Gastroesophageal sphincter (tissue), 4 donors: Measurements from ENCODE around the gene MAPK11. TPM values are rescaled to one million over a fixed set of nuclear protein-coding genes. Genes with fewer than 3 reads are reported as not detected.

ENCODE experiments used
- ATAC-seq: fragments of 150-250 bp; one replicate; pipeline ENCODE4 v1.9.1; 2016; ENCODE audit warnings: mild to moderate bottlenecking, moderate library complexity
- H3K27ac ChIP-seq, 4 donors: fragments of 200-600 bp; sonication (generic) in 3 of 4; 1 replicate in 3 of 4; 2 replicates in 1 of 4; pipeline ENCODE4 v1.5.1; 2016 to 2019
- H3K27me3 ChIP-seq: fragments of 200-600 bp; sonication (generic); one replicate; pipeline ENCODE4 v1.5.1; 2019
- H3K36me3 ChIP-seq, 2 donors: fragments of 200-600 bp; sonication (generic); one replicate each; pipeline ENCODE4 v1.5.1; 2019; ENCODE audit warnings: control low read depth in 1 of 2
- H3K4me1 ChIP-seq, 3 donors: fragments of 200-600 bp; sonication (generic); 1 replicate in 2 of 3; 2 replicates in 1 of 3; pipeline ENCODE4 v1.5.1; 2016 to 2019; ENCODE audit warnings: control low read depth in 2 of 3
- H3K4me3 ChIP-seq, 2 donors: fragments of 200-600 bp; sonication (generic); one replicate each; pipeline ENCODE4 v1.5.1; 2019; ENCODE audit warnings: mild to moderate bottlenecking in 1 of 2, moderate library complexity in 1 of 2
- H3K9me3 ChIP-seq, 3 donors: fragments of 200-600 bp; sonication (generic); one replicate each; pipeline ENCODE4 v1.5.1; 2017 to 2019; ENCODE audit warnings: control low read depth in 2 of 3
- CTCF ChIP-seq, 4 experiments: fragments of 200-600 bp in 2 of 4; fragments of 450-650 bp in 2 of 4; sonication (generic) in 1 of 4; IDR thresholded peaks; one replicate each; pipeline ENCODE4 v1.5.1; 2017 to 2019; ENCODE audit warnings: antibody characterized with exemption in 4 of 4, mild to moderate bottlenecking in 2 of 4, moderate library complexity in 2 of 4
- EP300 ChIP-seq: sonication (generic); formaldehyde crosslinking; IDR thresholded peaks from one replicate; pipeline ENCODE4 v1.6.1; 2017; ENCODE audit warnings: antibody characterized with exemption, mild to moderate bottlenecking
- POLR2A ChIP-seq, 2 donors: fragments of 450-650 bp; IDR thresholded peaks; one replicate each; pipeline ENCODE4 v1.6.1; 2017; ENCODE audit warnings: antibody characterized with exemption in 2 of 2, mild to moderate bottlenecking in 2 of 2, moderate library complexity in 1 of 2
- POLR2AphosphoS5 ChIP-seq: sonication (generic); formaldehyde crosslinking; IDR thresholded peaks from one replicate; pipeline ENCODE4 v1.6.1; 2017; ENCODE audit warnings: antibody characterized with exemption
- WGBS, 2 donors: methylation state at CpG; one replicate each; pipeline ENCODE4 v1.1.5; 2018; ENCODE audit warnings: low coverage in 1 of 2; 5-methylcytosine and 5-hydroxymethylcytosine counted together
- total RNA-seq, 4 donors: library from RNA; depleted of rRNA; stranded (reverse); fragments of >200 nt; gene quantifications; one replicate each; pipeline ENCODE4 v1.1.0, GENCODE V29; 2016

The MAPK11 gene
- total RNA-seq, 4 donors from 2014 or later: 6.8 to 11.5 (median 10.4) TPM

- H3K27me3 ChIP-seq: no peaks in the 10 kb centered on the region
- H3K4me3 ChIP-seq: no peak overlapping the region
- H3K9me3 ChIP-seq: no peaks in the 10 kb centered on the region
- no CpG with 5 or more reads among the region's 31 CpGs for WGBS, 2 donors
- H3K36me3 ChIP-seq: peaks cover 0 to 85% of the 10 kb centered on the region in 2 donors
- H3K4me1 ChIP-seq: peaks cover 0 to 40% (median 5%) of the 10 kb centered on the region in 3 donors
- ATAC-seq: no peak
- TF ChIP-seq POLR2A (IDR thresholded peaks at IDR 0.05) (no peak), CTCF (IDR thresholded peaks at IDR 0.05) (no peak), EP300 (no peak), POLR2AphosphoS5 (no peak)
- H3K27ac ChIP-seq: no peak overlapping the region
Observed at GRCh38 chr22:50287731-50288130, 17.6 kb upstream of the MAPK11 start.

- Histone ChIP-seq H3K4me3 (no peak overlapping the region), H3K36me3 (peaks cover 0 to 95% of the 10 kb centered on the region in 2 donors), H3K27me3 (no peaks in the 10 kb centered on the region), H3K27ac (no peak overlapping the region), H3K4me1 (peaks cover 0 to 40% (median 0%) of the 10 kb centered on the region in 3 donors), H3K9me3 (no peaks in the 10 kb centered on the region)
- no peak for TF ChIP-seq CTCF (IDR thresholded peaks at IDR 0.05)
- TF ChIP-seq POLR2A (IDR thresholded peaks at IDR 0.05): no peak
- no peak for TF ChIP-seq POLR2AphosphoS5
- no peak for TF ChIP-seq EP300
- ATAC-seq: no peak
- WGBS, 2 donors: no CpG with 5 or more reads among the region's 40 CpGs
Observed at GRCh38 chr22:50286701-50287318, 16.6 kb upstream of the MAPK11 start.

- Histone ChIP-seq H3K27me3 (no peaks in the 10 kb centered on the region), H3K9me3 (no peaks in the 10 kb centered on the region), H3K27ac (no peak overlapping the region), H3K36me3 (peaks cover 0 to 97% of the 10 kb centered on the region in 2 donors), H3K4me1 (peaks cover 0 to 35% (median 0%) of the 10 kb centered on the region in 3 donors), H3K4me3 (no peak overlapping the region)
- WGBS, 2 donors: no CpG with 5 or more reads among the region's 21 CpGs
- no peak for ATAC-seq
- no peak for TF ChIP-seq EP300
- no peak for TF ChIP-seq CTCF (IDR thresholded peaks at IDR 0.05)
- no peak for TF ChIP-seq POLR2AphosphoS5
- no peak for TF ChIP-seq POLR2A (IDR thresholded peaks at IDR 0.05)
Observed at GRCh38 chr22:50286275-50286674, 16.1 kb upstream of the MAPK11 start.

- H3K36me3 ChIP-seq: peaks cover 0 to 97% of the 10 kb centered on the region in 2 donors
- no peak for ATAC-seq
- no peak overlapping the region for H3K4me3 ChIP-seq
- H3K4me1 ChIP-seq: peaks cover 0 to 35% (median 0%) of the 10 kb centered on the region in 3 donors
- 75 to 100% methylated on average over 2 to 5 of the region's 34 CpGs for WGBS, 2 donors
- H3K27ac ChIP-seq: no peak overlapping the region
- TF ChIP-seq EP300 (no peak), POLR2AphosphoS5 (no peak), POLR2A (IDR thresholded peaks at IDR 0.05) (no peak), CTCF (IDR thresholded peaks at IDR 0.05) (no peak)
- H3K27me3 ChIP-seq: no peaks in the 10 kb centered on the region
- H3K9me3 ChIP-seq: no peaks in the 10 kb centered on the region
Observed at GRCh38 chr22:50285568-50286229, 15.5 kb upstream of the MAPK11 start.

GRCh38 chr22:50284479-50284878 lies 14.3 kb upstream of the MAPK11 start:
- Histone ChIP-seq H3K4me3 (no peak overlapping the region), H3K36me3 (peaks cover 0 to 97% of the 10 kb centered on the region in 2 donors), H3K4me1 (peaks cover 0 to 26% (median 0%) of the 10 kb centered on the region in 3 donors), H3K27me3 (no peaks in the 10 kb centered on the region), H3K27ac (no peak overlapping the region), H3K9me3 (no peaks in the 10 kb centered on the region)
- no peak for ATAC-seq
- TF ChIP-seq POLR2AphosphoS5: no peak
- no peak for TF ChIP-seq POLR2A (IDR thresholded peaks at IDR 0.05)
- TF ChIP-seq CTCF (IDR thresholded peaks at IDR 0.05): no peak
- TF ChIP-seq EP300: no peak
- WGBS, 2 donors: 80% methylated on average over 1 of the region's 13 CpGs; no CpG with 5 or more reads in 1 of the 2 donors
